Measurements from ENCODE around the gene OGDHL.
"Not testable (repeated sequence)": the region's sequence is repeated elsewhere in the genome, so short reads cannot be mapped to it uniquely, and the experiment has no call there.

OGDHL gene
- 0 reads per million in 2 donors for total RNA-seq

DNA sequence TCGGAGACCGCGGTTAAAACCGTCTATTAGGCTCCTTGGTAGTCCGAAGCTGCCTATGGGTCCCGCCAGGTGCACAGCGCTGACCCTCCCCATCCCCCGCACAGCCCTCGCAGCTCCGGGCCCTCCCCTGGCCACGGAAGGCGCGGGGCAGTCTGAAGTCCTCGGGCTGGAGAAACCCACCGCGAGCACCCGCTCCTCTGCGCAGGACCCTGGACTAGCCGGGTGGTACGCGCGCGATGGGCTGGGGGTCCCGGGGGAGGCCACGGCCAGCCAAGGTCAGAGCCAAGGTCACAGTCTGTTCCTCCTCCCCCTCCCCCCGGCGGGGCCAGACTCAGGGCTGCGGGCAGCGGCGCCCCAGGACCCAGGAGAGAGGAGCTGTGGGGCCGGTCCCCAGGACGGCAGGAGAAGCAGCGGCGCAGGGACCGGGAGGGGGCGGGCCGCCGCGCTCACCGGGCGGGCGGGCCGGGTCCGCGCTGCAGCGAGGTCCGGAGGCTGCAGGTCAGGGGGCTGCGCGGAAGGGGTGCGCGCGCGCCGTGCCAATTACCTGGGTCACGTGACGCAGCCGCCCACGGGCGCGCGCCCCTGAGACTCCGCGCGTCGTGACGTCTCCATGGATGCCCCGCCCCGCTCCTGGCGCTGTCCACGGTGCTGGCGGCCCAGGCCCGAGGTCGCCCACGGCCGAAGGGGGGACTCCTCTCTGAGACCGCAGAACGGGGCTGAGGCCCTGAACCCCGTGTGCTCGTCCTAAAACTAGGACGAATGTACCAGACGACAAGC lies at the start of gene OGDHL:
Gene OGDHL (minus strand): TSS at position 535 of the 777 bp plus-strand sequence. CDS start 3,731 bp downstream, outside the sequence.
- DNase-seq, result no peak

DNA sequence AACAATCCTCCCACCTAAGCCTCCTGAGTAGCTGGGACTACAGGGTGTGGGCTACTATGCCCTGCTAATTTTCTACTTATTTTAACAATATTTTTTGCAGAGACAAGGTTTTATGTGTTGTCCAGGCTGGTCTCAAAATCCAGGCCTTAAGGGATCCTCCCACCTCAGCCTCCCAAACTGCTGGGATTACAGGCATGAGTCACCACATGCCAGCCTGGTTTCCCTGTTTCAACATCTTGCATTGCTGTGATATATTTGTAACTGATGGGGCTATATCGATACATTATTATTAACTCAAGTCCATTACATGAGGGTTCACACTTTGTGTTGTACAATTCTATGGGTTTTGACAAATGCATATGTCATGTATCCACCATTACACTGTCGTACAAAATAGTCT lies 41.9 kb upstream of the OGDHL start:
- no peak for DNase-seq

DNA sequence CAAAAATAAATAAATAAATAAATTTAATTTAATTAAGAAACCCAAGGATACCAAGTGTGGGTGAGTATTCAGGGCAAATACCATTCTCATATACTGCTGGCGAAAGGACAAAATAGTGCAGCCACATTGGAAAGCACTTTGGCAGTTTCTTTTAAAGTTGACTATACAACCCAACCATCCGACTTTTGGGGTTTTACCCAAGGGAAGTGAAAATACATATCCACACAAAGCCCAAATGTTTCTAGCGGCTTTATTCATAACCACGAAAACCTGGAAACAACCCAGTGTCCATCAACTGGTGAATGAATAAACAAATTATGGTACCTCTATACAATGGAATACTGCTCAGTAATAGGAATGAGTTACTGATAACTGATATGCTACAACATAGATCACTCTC lies 36.2 kb upstream of the OGDHL start:
- no peak for DNase-seq

DNA sequence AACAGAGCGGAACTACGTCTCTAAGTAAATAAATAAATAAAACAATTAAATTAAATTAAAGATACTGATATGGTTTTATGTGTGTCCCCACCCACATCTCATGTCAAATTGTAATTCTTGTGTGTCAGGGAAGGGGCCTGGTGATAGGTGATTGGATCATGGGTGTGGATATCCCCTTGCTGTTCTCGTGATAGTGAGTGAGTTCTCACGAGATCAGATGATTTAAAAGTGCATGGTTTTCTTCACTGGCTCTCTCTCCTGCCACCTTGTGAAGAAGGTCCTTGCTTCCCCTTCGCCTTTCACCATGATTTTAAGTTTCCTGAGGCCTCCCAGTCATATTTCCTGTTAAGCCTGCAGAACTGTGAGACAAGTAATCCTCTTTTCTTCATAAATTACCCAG lies 29.0 kb upstream of the OGDHL start:
- no peak for DNase-seq

DNA sequence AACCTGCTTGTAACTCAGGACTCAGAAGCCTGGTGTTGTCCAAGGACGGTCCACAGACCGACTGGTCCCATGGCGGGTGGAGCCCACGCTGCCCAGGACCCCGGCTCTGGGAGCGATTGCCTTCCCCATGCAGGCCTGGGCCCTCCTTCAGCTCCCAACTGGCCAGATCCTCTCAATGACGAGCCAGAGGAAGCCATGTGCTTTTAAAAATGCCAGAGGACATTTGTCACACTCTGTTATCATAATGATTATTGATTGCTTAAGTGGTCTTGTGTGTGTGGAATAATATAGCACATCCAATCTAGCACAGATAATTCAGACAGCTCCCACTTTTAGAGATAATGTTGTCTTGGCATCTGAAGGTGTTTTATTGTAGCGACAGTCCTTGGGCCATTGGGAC lies 22.6 kb upstream of the OGDHL start:
- DNase-seq, result no peak

DNA sequence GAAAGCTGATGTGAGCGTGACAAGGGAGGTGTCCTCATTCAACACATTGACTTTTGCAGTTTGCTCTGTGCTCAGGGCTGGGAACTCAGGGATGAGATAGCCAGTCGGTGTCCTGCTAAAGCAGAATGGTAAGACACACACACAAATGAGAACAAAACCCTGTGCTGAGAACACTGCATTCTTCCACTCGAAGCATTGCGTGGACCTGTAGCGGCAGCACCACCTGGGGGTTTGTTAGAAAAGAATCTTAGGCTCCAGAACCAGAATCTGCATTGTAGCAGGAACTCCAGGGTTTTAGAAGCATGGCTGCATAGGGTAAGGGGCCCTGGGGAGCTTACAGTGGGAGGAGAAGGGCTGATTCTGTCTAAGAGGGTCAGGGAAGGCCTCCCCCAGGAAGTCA lies 21.5 kb upstream of the OGDHL start:
- DNase-seq, result no peak

DNA sequence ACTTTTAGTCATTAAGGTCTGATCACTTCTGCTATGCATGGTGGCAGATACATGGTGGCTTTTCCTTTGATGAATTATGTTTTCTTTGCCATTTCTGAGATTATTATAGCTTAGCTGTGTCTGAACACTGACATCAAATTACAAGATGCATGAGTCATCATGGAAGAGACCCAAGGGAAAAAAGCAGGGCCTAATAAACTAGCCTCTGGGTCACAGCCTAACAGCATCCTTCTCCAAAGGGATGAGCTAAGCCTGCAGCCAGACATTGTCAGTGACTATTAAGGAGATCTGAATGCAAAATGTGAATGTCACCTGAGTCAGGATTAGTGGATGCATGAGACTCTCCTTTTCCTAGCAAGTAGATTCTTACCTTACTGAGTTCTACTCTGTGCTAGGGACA lies 19.1 kb upstream of the OGDHL start:
- DNase-seq, result no peak

DNA sequence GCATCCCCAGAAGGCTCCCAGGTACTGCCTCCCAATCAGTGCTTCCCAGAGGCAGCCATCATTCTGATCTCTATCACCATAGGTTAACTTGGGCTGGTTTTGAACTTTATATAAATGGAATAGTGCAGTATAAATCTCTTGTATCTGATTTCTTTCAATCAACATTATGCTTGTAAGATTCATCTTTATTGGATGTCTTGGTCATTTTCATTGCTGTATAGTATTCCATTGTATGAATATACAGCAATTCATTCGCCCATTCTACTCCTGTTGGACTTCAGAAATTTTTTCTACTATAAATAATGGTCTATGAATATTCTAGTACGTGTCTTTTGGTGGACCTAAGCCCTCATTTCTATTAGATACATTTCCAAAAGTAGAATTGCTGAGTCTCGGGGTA lies 16.1 kb upstream of the OGDHL start:
- DNase-seq, result no peak

DNA sequence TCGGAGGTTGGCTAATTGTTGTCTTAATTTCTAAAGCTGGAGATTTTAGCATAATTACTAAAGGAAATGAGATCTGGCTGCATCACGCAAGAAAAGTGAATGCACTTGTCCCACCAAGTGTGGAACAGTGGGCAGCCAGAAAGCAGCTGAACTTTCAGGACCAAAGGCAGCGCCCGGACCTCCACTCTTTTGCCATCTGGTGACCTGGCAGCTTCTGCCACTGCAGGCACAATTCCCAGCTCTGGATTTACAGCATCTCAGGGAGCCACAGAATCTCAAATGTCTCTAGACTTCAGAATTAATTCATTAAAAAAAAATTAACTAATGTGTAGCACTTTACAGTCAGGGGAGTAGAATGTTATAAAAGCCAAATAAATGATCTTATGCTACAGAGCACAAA lies 14.7 kb upstream of the OGDHL start:
- no peak for DNase-seq

DNA sequence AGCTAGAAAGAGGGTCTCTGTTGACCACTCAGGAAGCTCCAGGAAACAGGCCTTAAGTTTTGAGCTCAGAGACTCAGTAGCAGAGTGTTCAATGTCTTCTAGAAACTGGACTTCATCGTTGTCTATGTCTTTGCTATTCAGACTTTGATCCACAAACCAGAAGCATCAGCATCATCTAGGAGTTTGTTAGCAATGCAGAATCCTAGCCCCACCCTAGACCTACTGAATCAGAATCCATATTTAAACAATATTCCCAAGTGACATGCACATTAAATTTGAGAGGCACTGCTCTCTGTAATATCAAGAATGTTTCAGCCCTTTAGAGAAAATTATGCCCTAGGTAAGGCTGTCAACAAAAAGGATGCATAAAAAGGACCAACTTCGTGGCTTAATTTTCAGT lies 12.9 kb upstream of the OGDHL start:
- no peak for DNase-seq

DNA sequence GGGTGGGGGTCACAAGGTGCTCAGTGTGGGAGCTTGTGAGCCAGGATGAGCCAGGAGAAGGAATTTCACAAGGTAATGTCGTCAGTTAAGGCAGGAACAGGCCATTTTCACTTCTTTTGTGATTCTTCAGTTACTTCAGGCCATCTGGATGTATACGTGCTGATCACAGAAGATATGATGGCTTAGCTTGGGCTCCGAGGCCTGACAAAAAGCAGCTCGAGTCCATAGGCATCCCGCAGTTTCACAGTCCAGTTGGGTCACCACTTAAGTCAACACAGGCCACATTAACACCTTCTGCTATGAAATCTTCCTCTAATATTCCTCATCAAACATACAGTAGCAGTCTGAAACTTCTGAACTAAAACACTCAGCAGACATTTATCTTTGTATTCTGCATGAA lies 10.8 kb upstream of the OGDHL start:
- DNase-seq, result not testable (repeated sequence)

DNA sequence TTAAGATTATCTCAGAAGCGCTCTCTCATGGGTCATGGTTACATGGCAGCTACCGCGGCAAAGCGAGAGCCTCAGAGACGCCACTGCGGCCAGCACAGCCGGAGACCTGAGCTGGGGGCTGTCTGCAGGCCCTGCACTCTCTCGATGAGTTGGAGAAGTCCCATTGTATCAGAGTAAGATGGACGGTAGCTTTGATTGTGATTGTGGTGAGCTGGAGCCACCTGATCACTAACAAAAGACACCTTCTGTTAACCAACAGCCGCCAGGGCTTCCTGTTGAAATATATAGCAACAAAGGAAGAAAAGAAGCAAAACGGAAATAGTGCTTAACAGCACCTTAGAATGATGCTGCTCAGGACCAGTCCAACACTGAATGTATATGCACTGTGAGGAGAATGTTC lies 8.9 kb upstream of the OGDHL start:
- DNase-seq, result not testable (repeated sequence)

DNA sequence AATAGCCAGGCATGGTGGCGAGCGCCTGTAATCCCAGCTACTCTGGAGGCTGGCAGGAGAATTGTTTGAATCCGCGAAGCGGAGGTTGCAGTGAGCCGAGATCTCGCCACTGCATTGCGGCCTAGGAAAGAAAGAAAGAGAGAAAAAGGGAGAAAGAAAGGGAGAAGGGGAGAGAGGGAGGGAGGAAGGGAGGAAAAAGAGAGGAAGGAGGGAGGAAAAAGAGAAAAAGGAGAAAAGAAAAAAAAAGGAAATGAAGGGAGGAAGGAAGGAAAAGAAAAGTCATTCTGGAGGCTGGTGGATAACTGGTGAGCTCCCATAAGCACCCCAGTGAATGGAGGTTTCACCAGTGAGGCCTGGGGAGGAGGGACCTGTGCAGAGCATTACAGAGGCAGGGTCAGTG lies 7.6 kb upstream of the OGDHL start:
- no peak for DNase-seq

DNA sequence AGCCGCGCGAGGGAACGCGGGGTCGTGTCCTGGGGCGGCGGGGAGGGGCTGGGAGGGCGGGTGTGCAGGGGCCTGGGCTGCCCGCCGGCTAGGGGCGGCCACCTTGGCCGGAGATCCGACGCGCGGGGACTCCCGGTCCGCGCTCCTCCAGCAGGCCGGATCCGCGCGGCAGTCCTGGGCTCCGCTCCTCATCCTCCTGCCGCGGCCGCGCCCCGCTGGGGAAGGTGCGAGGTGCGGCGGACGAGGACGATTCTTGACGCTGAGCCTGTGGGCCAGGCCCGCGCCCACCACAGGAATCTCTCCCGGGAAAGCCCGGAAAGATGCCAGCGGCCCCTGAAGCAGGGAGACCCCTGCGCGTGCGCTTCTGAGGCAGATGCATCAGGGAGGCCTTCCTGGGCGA lies 6.6 kb upstream of the OGDHL start:
- no peak for DNase-seq

DNA sequence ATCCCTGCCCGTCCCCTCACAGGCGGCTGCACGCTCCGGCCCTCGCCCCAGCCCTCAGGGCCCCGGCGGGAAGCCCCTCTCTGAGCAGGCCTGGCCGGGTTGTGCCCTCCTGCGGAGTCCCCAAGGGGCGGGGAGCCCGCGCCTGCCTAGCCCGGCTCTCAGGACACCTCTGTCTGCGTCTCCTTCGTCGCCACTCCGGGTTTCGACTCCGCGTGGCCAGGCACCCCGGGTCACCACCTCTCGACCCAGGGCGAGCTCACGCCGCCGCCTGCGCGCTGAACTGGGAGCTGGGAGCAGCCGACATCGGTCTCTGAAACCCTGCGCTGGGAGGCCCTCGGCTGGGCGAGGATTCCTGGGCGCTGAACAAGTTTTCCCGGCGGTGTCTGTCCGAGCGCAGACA lies 6.2 kb upstream of the OGDHL start:
- DNase-seq, result no peak

DNA sequence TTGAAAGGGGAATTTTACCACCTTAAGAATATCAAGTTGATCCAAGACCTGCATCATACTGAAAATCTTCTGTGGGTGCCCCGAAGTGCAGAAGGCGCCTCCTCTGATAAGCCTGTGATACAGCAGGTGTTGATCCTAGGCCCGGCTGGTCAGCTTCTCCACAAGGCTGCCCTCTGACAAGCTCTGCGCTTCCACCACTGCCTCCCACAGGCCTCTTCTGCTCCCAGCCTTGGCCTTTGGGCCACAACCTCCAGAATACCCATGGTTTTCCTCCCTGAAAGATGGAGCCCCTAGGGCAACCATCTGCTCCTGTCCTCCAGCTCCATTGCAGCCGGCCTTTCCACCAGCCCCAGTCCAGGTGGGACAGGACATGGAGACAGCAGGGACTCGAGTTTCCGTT lies 5.6 kb upstream of the OGDHL start:
- no peak for DNase-seq

DNA sequence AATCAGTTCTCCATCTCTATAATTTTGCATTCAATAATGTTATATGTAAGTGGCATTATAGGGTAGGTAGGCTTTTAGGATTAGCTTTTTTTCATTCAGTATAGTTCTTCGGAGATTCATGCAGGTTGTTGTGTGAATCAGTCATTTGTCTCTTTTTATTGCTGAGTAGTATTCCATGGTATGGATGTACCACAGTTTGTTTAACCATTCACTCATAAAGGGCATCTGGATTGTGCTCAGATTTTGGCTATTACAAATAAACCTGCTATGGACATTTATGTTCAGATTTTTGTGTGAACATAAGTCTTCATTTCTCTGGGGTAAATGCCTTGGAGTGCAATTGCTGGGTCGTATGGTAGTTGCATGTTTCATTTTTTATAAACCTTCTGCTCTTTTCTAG lies 4.4 kb upstream of the OGDHL start:
- no peak for DNase-seq

DNA sequence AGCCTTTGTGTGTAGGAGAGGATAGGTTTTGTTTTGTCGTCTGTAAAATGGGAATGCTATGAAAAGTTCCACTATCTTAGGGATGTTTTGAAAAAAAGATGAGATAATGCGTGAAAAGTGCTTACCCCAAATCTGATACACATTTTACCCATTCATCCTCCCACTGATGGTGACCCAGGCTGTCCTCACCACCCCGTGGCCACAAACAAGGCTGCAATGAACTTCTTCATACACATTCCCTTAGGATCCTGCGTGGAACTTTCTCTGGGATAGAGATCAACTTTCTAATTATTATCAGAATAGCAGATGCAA lies 399 bp upstream of the OGDHL start:
- DNase-seq, result no peak

DNA sequence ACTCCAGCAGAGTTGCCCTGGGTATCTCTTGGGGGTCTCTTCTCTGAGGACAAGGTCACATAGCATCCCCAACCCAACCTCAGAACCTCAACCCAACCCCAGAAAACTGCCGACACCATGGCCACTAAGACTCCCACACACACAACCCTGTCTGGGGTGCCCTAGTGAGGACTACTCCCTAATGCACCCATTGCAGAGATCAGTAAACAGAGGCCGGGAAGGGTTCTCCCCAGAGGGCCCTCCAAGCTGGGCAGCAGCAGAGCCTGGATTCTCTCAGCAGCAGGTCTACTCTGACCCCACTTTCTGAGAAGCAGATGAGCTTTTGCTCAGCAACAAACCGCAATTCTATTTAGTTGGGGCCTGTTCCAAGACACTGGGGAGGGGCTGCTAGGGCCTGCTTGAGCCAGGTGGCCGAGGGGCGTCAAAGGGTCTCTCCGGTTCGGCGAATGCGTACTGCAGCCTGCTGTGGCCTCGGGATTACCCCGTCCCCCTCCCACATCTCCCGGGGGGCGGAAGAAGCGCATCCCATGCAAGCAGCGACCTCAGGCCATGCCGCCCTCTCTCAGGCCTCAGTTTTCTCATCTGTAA lies 828 bp downstream of the OGDHL start:
- no peak for DNase-seq

DNA sequence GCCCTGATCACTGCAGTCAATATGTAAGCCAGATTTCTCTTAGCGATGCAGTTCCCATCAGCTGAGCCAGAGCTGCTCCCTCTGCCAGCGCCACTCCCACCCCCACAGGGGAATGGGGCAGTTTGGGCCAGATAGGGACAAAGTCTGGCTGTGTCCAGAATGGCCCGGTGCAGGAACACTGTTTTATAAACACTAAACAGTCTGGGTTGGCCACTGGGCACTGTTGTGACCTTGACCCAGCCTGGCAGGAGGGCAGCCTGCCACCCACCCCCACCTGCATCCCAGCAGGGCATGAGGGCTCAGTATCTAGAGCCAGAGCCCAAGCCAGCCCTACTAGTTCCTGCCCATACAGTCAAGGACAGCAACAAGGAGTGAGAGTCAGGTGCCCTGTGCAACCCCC lies 1.3 kb downstream of the OGDHL start:
- DNase-seq, result no peak

DNA sequence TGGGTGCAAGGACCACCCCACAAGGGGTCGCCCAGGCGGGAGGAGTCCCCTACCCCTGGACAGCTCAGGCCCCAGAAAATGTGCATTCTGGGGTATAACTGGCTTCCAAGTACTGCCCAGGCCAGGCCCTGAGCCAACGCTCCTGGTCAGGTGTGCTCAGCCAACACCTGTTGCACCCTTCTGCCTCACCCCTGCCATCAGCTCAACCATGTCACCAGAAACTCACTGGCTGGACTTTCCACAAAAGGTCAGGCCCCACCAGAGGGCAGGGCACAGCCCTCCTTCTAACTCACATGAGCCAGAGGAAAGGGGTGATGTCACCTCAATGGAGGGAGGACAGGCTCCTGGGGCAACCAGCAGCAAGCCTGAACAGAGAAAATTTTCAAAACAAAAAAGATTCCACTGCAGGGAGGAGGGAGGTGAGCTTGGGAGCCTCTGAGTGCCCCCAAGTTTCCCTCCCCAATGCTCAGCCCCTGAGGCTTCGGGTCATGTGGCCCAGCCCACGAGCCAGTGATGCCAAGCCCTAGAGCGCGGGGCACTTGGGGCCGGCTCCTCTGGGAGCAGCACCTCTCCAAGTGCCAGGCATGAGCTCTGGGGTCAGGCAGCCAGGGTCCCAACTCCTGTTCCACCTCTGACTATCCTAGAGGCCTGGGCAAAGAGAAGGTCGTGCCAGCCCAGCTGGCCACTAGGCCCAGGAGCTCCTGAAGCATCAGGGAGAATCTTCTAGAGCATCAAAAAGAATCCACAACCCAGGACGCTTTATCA lies 2.2 kb downstream of the OGDHL start:
- DNase-seq, result no peak

DNA sequence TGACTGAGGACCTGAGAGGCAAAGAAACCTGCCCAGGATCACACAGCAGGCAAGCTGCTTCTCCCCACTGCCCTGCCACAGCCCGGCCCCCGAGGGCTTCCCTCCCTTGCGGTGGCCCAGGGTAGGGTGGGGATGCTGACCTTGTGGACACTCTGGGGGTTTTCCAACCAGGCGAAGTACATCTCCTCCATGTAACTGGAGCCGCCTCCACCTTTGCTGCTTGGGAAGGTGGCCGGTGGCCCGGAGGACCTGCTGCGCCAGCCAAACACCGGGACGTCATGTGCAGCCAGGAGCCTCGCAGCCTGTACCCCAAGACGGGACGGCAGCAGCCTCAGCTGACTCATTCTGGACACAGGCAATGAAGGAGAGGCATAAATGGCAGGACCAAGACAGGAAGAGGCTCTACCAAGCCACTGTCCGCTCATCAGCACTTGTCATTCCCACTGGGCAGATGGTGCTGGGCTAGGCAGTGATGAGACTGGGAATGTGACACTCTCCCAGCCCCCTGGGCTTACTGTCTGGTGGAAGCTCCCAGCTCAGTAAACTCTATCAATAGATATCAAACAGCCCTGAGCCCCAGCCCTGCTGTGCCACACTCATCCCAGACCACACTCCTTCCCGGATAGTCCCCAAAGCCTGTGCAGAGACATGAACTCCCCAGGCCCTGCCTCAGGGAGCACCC lies 3.7 kb downstream of the OGDHL start:
- no peak for DNase-seq

DNA sequence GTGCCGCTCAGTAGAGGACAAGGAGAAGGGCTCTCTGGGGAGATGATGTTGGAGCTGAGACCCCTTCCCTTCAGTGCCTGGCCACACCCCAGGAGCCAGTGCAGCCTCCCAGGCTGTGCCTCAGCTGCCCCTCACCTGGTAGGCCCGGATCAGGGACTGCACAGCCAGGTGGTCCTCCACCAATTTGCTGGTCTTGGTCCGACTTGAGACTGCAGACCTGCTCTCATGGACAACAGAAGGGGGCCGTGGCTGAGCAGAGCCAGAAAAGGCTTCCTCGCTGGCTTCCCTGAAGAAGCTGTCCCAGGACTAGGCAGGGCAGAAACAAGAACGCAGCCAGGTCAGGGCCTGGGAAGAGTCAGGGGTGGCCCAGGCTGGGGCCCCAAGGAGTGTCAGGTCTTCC lies 5.5 kb downstream of the OGDHL start:
- no peak for DNase-seq

DNA sequence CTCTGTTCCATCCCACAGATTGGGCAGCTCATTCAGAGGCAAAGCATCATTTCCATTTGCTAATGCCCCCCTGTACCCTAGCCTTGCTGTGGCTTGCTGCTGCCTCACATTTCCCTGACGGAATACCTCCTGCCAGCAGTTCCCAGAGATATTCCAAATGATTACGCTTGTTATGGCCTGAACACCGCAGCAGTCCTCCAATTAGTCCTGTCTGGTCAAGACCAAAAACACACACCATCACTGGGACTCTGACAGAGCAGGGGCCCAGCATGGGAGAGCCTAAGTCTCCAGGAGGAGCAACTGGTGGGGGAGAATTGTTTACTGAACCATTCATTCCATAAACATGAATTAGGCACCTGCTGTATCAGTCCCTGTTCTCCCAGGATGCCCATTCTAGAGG lies 6.1 kb downstream of the OGDHL start:
- DNase-seq, result no peak
